GM12878 (cell line): Measurements from ENCODE around the gene APEX1. TPM values are rescaled to one million over a fixed set of nuclear protein-coding genes. Genes with fewer than 3 reads are reported as not detected.

ENCODE experiments used
- ATAC-seq: fragments of 200-7000 bp; cut with Tn5 transposase; 3 replicates; pipeline ENCODE4 v1.9.1; 2020; ENCODE audit warnings: mild to moderate bottlenecking, moderate library complexity
- BruUV-seq: library from RNA; stranded (reverse); fragments of 400-500 nt; replicated peaks from 2 replicates; lab custom pipeline; 2021; lab: Mats Ljungman, UMichigan
- CTCF ChIA-PET: fragments of 300-600 bp; sonication (Branson Sonifier 250); formaldehyde crosslinking; extraction: SDS; loops from one replicate; lab custom pipeline; 2021; ENCODE audit warnings: inconsistent platforms; lab: Yijun Ruan, JAX
- POLR2A ChIA-PET: fragments of 350-600 bp; formaldehyde crosslinking; extraction: SDS; loops from one replicate; lab custom pipeline; 2021; ENCODE audit warnings: inconsistent platforms; lab: Charles Lee
- RAD21 ChIA-PET: fragments of 300-600 bp; sonication (Branson Sonifier 250); formaldehyde crosslinking; loops from one replicate; lab custom pipeline; 2023; ENCODE audit warnings: antibody characterized with exemption; ENCODE audit not compliant: unreplicated experiment; lab: Charles Lee
- SMC1A ChIA-PET: fragments of 300-600 bp; sonication (Branson Sonifier 250); formaldehyde crosslinking; loops from one replicate; lab custom pipeline; 2023; ENCODE audit not compliant: unreplicated experiment, uncharacterized antibody; lab: Charles Lee
- DNase-seq: peaks from one replicate; pipeline ENCODE4 v3.0.0-alpha.2; 2011; ENCODE audit warnings: low read depth, low spot score
- FAIRE-seq: peaks from 3 replicates; lab custom pipeline; 2011; peaks lifted over from hg19 to GRCh38; lab: Jason Lieb, UNC
- H2AFZ ChIP-seq: 2 replicates; pipeline ENCODE4 v1.6.0; 2011; ENCODE audit warnings: low read depth, low read length, control low read depth; ENCODE audit not compliant: control insufficient read depth
- H3K27ac ChIP-seq: 2 replicates; pipeline ENCODE4 v1.5.1; 2011; ENCODE audit warnings: control low read depth; ENCODE audit not compliant: control insufficient read depth, insufficient read depth
- H3K27me3 ChIP-seq, 2 experiments: replicated peaks in 1 of 2; 2 replicates each; pipeline versions ENCODE4 v1.6.0 to v1.6.1; 2011; ENCODE audit warnings: low read length in 1 of 2; ENCODE audit not compliant: control insufficient read depth in 2 of 2, insufficient read depth in 2 of 2
- H3K36me3 ChIP-seq, 2 experiments: 2 replicates each; pipeline ENCODE4 v1.5.1; 2011; ENCODE audit warnings: low read length in 1 of 2; ENCODE audit not compliant: control insufficient read depth in 2 of 2, insufficient read depth in 2 of 2
- H3K4me1 ChIP-seq: 2 replicates; pipeline ENCODE4 v1.6.1; 2011; ENCODE audit warnings: mild to moderate bottlenecking, low read length, moderate library complexity, mixed read lengths; ENCODE audit not compliant: control insufficient read depth, insufficient read depth
- H3K4me2 ChIP-seq: 2 replicates; pipeline ENCODE4 v1.6.0; 2011; ENCODE audit warnings: control low read depth; ENCODE audit not compliant: control insufficient read depth, insufficient read depth
- H3K4me3 ChIP-seq: fragments of 200-600 bp; sonication (generic); 2 replicates; pipeline ENCODE4 v1.5.1; 2016
- H3K79me2 ChIP-seq: 2 replicates; pipeline ENCODE4 v1.6.0; 2011; ENCODE audit warnings: low read length; ENCODE audit not compliant: control insufficient read depth, insufficient read depth
- H3K9ac ChIP-seq: 2 replicates; pipeline ENCODE4 v1.8.0; 2011; ENCODE audit warnings: low read length, control low read depth, mixed read lengths; ENCODE audit not compliant: control insufficient read depth, insufficient read depth
- H3K9me3 ChIP-seq: replicated peaks from 3 replicates; pipeline ENCODE4 v1.5.1; 2011; ENCODE audit warnings: mild to moderate bottlenecking, low read length; ENCODE audit not compliant: control insufficient read depth, insufficient read depth
- H4K20me1 ChIP-seq: 2 replicates; pipeline ENCODE4 v1.6.0; 2011; ENCODE audit not compliant: control insufficient read depth, insufficient read depth
- EED ChIP-seq: sonication (generic); IDR thresholded peaks from 2 replicates; pipeline ENCODE4 v1.6.1; 2016; ENCODE audit warnings: antibody characterized with exemption, low read depth
- FOS ChIP-seq: IDR thresholded peaks from 3 replicates; pipeline ENCODE4 v1.6.1; 2011; ENCODE audit warnings: borderline replicate concordance; ENCODE audit not compliant: insufficient read length; ENCODE audit errors: extremely low read depth
- IKZF2 ChIP-seq, 2 experiments: fragments of 450-650 bp; IDR thresholded peaks; 2 replicates each; pipeline ENCODE4 v1.6.1; 2017; ENCODE audit warnings: mild to moderate bottlenecking in 2 of 2, moderate library complexity in 2 of 2
- RAD21 ChIP-seq: IDR thresholded peaks from 2 replicates; pipeline ENCODE4 v1.6.1; 2011; ENCODE audit warnings: mild to moderate bottlenecking, low read depth, low read length, moderate library complexity; ENCODE audit not compliant: insufficient read depth
- WGBS: methylation state at CpG from one replicate; pipeline ENCODE4 v1.1.6; 2016; ENCODE audit warnings: low lambda C conversion rate; ENCODE audit not compliant: insufficient replicate concordance, insufficient coverage; ENCODE audit errors: missing lambda C conversion rate; 5-methylcytosine and 5-hydroxymethylcytosine counted together
- in situ Hi-C: fragments of 300-500 bp; cut with MboI; formaldehyde crosslinking; loops from 9 replicates; pipeline ENCODE4 v1.14.3; 2018; ENCODE audit warnings: mixed read lengths
- intact Hi-C: fragments of 100-400 bp; cut with micrococcal nuclease; formaldehyde crosslinking; loops from one replicate; pipeline ENCODE4 v1.14.2; 2022; ENCODE audit not compliant: unreplicated experiment
- polyA plus RNA-seq, 11 experiments: library from polyadenylated mRNA; depleted of rRNA in 4 of 11; unstranded in 6 of 11; stranded (reverse) in 5 of 11; fragments of >200 nt; fragmentation: Nextera tagmentation in 4 of 11; fragmentation: Illumina TruSeq in 1 of 11; extraction: Ambion mirVana in 4 of 11; extraction: Trizol in 1 of 11; gene quantifications; 1 replicate in 1 of 11; 2 replicates in 10 of 11; pipeline versions ENCODE4 v1.2.1 to v1.2.3, GENCODE V29; 2011 to 2016; ENCODE audit warnings: inconsistent platforms in 2 of 11, missing spikeins in 2 of 11, low read depth in 1 of 11
- total RNA-seq, 4 experiments: library from RNA; depleted of rRNA in 3 of 4; stranded (reverse); fragments of >200 nt in 3 of 4; fragmentation: Illumina TruSeq in 1 of 4; extraction: Trizol in 1 of 4; gene quantifications; 2 replicates each; pipeline versions ENCODE4 v1.2.1 to v1.2.3, GENCODE V29; 2013 to 2021
- TF ChIP-seq, protein P1 (sequence below): fragments of 450-650 bp; IDR thresholded peaks from 2 replicates; pipeline ENCODE4 v1.6.1; 2018; ENCODE audit warnings: borderline replicate concordance, mild to moderate bottlenecking; ENCODE audit not compliant: partially characterized antibody
- TF ChIP-seq, protein P2 (sequence below): fragments of 450-650 bp; IDR thresholded peaks from 2 replicates; pipeline ENCODE4 v1.6.1; 2016; ENCODE audit warnings: mild to moderate bottlenecking, moderate library complexity, borderline replicate concordance
- TF ChIP-seq, protein P3 (sequence below): IDR thresholded peaks from 2 replicates; pipeline ENCODE4 v1.6.1; 2011; ENCODE audit warnings: borderline replicate concordance, low read depth, mild to moderate bottlenecking, moderate library complexity, mixed read lengths, low read length; ENCODE audit not compliant: insufficient read depth; ENCODE audit errors: extremely low read length
- TF ChIP-seq, protein P4 (sequence below): fragments of 450-650 bp; formaldehyde crosslinking; IDR thresholded peaks from 2 replicates; pipeline ENCODE4 v1.4.0; 2020; ENCODE audit warnings: mild to moderate bottlenecking, moderate library complexity
- TF ChIP-seq, protein P5 (sequence below): IDR thresholded peaks from 2 replicates; pipeline ENCODE4 v1.6.1; 2011; ENCODE audit warnings: low read depth, mild to moderate bottlenecking, low read length, moderate library complexity, borderline replicate concordance; ENCODE audit errors: extremely low read depth

The APEX1 gene
- total and polyA plus RNA-seq, 10 of the 15 experiments (the other 5 are each of a cell fraction or from before 2014, with no cell fraction given): 115 to 407 (median 300) TPM

DNA sequence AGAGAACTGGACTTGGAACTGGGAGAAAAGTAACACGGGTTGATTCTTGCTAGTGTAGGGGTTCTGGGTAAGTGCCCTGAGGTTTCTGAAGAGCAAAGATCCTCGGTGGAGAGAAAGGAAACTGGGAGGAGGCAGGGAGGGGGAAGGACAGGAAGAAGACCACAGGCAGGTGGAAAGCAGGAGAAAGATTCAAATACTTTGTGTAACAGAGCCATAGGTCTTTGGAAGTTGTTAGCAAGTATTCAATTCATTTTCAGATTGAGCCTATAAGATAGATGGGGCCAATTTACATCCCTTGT is 15.5 kb downstream of the APEX1 start:
- Histone ChIP-seq H3K27ac (peak overlapping the region; percentile 69), H3K36me3 (peaks cover 7 to 23% of the 10 kb centered on the region in 2 experiments), H3K4me2 (peak overlapping the region; percentile 88), H3K9me3 (no peaks in the 10 kb centered on the region), H2AFZ (no peak overlapping the region), H3K4me1 (peaks cover 7% of the 10 kb centered on the region; the same call in 1 of the 2 replicates), H3K9ac (peak overlapping the region; percentile 83), H3K4me3 (peak overlapping the region; percentile 85), H4K20me1 (no peaks in the 10 kb centered on the region), H3K79me2 (peaks cover 31% of the 10 kb centered on the region), H3K27me3 (no peaks in the 10 kb centered on the region)
- WGBS: 0% methylated on average over 2 of the region's 2 CpGs
- ChIA-PET RAD21 (interaction anchor here (0.7 to 2.4 kb wide), 8 partner anchors 9 to 143 kb away, joined by 3 to 20 read pairs (median 4); partner anchors contain the start of genes APEX1, OSGEP and PIP4P1), POLR2A (interaction anchor here (0.7 to 4.3 kb wide), 9 partner anchors 9 to 710 kb away, joined by 3 to 28 read pairs (median 4); partner anchors contain the start of genes PIP4P1 and TEP1), CTCF (interaction anchor here (1.0 to 3.2 kb wide), 9 partner anchors 9 to 143 kb away, joined by 4 to 12 read pairs (median 9); partner anchors contain the start of genes APEX1 and PIP4P1), SMC1A (interaction anchor here (1.3 to 4.7 kb wide), 3 partner anchors 17 to 143 kb away, joined by 6 to 36 read pairs (median 13); no protein-coding TSS in a partner anchor)
- in situ Hi-C loops: no loop called here
- no peak for TF ChIP-seq FOS
- peak; percentile 49; the same call in 1 of the 2 replicates for TF ChIP-seq EED
- TF ChIP-seq RAD21: no peak
- TF ChIP-seq, protein P1, sequence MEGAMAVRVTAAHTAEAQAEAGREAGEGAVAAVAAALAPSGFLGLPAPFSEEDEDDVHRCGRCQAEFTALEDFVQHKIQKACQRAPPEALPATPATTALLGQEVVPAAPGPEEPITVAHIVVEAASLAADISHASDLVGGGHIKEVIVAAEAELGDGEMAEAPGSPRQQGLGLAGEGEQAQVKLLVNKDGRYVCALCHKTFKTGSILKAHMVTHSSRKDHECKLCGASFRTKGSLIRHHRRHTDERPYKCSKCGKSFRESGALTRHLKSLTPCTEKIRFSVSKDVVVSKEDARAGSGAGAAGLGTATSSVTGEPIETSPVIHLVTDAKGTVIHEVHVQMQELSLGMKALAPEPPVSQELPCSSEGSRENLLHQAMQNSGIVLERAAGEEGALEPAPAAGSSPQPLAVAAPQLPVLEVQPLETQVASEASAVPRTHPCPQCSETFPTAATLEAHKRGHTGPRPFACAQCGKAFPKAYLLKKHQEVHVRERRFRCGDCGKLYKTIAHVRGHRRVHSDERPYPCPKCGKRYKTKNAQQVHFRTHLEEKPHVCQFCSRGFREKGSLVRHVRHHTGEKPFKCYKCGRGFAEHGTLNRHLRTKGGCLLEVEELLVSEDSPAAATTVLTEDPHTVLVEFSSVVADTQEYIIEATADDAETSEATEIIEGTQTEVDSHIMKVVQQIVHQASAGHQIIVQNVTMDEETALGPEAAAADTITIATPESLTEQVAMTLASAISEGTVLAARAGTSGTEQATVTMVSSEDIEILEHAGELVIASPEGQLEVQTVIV: no peak
- TF ChIP-seq, protein P2, sequence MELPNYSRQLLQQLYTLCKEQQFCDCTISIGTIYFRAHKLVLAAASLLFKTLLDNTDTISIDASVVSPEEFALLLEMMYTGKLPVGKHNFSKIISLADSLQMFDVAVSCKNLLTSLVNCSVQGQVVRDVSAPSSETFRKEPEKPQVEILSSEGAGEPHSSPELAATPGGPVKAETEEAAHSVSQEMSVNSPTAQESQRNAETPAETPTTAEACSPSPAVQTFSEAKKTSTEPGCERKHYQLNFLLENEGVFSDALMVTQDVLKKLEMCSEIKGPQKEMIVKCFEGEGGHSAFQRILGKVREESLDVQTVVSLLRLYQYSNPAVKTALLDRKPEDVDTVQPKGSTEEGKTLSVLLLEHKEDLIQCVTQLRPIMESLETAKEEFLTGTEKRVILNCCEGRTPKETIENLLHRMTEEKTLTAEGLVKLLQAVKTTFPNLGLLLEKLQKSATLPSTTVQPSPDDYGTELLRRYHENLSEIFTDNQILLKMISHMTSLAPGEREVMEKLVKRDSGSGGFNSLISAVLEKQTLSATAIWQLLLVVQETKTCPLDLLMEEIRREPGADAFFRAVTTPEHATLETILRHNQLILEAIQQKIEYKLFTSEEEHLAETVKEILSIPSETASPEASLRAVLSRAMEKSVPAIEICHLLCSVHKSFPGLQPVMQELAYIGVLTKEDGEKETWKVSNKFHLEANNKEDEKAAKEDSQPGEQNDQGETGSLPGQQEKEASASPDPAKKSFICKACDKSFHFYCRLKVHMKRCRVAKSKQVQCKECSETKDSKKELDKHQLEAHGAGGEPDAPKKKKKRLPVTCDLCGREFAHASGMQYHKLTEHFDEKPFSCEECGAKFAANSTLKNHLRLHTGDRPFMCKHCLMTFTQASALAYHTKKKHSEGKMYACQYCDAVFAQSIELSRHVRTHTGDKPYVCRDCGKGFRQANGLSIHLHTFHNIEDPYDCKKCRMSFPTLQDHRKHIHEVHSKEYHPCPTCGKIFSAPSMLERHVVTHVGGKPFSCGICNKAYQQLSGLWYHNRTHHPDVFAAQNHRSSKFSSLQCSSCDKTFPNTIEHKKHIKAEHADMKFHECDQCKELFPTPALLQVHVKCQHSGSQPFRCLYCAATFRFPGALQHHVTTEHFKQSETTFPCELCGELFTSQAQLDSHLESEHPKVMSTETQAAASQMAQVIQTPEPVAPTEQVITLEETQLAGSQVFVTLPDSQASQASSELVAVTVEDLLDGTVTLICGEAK: no peak
- peak in 1 of 2 experiments; percentile 23; a peak in 1 of 4 replicates for TF ChIP-seq IKZF2 (IDR thresholded peaks at IDR 0.05)
- TF ChIP-seq, protein P3, sequence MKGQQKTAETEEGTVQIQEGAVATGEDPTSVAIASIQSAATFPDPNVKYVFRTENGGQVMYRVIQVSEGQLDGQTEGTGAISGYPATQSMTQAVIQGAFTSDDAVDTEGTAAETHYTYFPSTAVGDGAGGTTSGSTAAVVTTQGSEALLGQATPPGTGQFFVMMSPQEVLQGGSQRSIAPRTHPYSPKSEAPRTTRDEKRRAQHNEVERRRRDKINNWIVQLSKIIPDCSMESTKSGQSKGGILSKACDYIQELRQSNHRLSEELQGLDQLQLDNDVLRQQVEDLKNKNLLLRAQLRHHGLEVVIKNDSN: no peak
- TF ChIP-seq, protein P4, sequence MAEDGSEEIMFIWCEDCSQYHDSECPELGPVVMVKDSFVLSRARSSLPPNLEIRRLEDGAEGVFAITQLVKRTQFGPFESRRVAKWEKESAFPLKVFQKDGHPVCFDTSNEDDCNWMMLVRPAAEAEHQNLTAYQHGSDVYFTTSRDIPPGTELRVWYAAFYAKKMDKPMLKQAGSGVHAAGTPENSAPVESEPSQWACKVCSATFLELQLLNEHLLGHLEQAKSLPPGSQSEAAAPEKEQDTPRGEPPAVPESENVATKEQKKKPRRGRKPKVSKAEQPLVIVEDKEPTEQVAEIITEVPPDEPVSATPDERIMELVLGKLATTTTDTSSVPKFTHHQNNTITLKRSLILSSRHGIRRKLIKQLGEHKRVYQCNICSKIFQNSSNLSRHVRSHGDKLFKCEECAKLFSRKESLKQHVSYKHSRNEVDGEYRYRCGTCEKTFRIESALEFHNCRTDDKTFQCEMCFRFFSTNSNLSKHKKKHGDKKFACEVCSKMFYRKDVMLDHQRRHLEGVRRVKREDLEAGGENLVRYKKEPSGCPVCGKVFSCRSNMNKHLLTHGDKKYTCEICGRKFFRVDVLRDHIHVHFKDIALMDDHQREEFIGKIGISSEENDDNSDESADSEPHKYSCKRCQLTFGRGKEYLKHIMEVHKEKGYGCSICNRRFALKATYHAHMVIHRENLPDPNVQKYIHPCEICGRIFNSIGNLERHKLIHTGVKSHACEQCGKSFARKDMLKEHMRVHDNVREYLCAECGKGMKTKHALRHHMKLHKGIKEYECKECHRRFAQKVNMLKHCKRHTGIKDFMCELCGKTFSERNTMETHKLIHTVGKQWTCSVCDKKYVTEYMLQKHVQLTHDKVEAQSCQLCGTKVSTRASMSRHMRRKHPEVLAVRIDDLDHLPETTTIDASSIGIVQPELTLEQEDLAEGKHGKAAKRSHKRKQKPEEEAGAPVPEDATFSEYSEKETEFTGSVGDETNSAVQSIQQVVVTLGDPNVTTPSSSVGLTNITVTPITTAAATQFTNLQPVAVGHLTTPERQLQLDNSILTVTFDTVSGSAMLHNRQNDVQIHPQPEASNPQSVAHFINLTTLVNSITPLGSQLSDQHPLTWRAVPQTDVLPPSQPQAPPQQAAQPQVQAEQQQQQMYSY (CRISPR knock-in tag): no peak
- TF ChIP-seq, protein P5, sequence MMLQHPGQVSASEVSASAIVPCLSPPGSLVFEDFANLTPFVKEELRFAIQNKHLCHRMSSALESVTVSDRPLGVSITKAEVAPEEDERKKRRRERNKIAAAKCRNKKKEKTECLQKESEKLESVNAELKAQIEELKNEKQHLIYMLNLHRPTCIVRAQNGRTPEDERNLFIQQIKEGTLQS: no peak
- ATAC-seq (no peak), DNase-seq (no peak), FAIRE-seq (no peak)
- intact Hi-C loops: no loop called here
- no TSS peak for BruUV-seq
